K562 (cell line): ENCODE data around the gene CACNB2. TPM values are rescaled to one million over a fixed set of nuclear protein-coding genes. Genes with fewer than 3 reads are reported as not detected.

Experiments
- ATAC-seq: fragments of 200-7000 bp; cut with Tn5 transposase; 3 replicates; pipeline ENCODE4 v1.9.1; 2020; ENCODE audit warnings: moderate library complexity
- BruUV-seq: library from RNA; stranded (reverse); fragments of 400-500 nt; replicated peaks from 2 replicates; lab custom pipeline; 2021; lab: Mats Ljungman, UMichigan
- CTCF ChIA-PET: fragments of 300-600 bp; formaldehyde crosslinking; extraction: SDS; loops from one replicate; lab custom pipeline; 2021; ENCODE audit warnings: low intra/inter-chr PET ratio; lab: Yijun Ruan, JAX
- POLR2A ChIA-PET: fragments of 300-600, 350-650 bp; sonication (Branson Sonifier 250); formaldehyde crosslinking; extraction: SDS; loops from one replicate; lab custom pipeline; 2021; ENCODE audit warnings: antibody characterized with exemption, inconsistent platforms; lab: Yijun Ruan, JAX
- DNase-seq, 4 experiments: peaks; one replicate each; pipeline versions ENCODE4 v3.0.0 to v3.0.0-alpha.2; 2011 to 2018; ENCODE audit warnings: low spot score in 3 of 4, mixed read lengths in 3 of 4; ENCODE audit errors: extremely low read depth in 1 of 4
- FAIRE-seq: peaks from 2 replicates; lab custom pipeline; 2011; peaks lifted over from hg19 to GRCh38; lab: Jason Lieb, UNC
- H2AFZ ChIP-seq: 2 replicates; pipeline ENCODE4 v1.6.0; 2011; ENCODE audit warnings: low read depth, low read length, control low read depth, inconsistent platforms
- H3K27ac ChIP-seq: fragments of 200-600 bp; 3 replicates; pipeline ENCODE4 v1.8.0; 2011; ENCODE audit warnings: low read depth, mild to moderate bottlenecking, control low read depth, inconsistent platforms, low read length, moderate library complexity, mixed read lengths; ENCODE audit errors: extremely low read depth
- H3K27me3 ChIP-seq, 2 experiments: fragments of 300-600 bp in 1 of 2; 2 replicates in 1 of 2; 3 replicates in 1 of 2; pipeline versions ENCODE4 v1.6.0 to v1.8.0; 2011; ENCODE audit warnings: inconsistent platforms in 2 of 2, low read length in 2 of 2, mild to moderate bottlenecking in 1 of 2, mixed read lengths in 1 of 2, moderate library complexity in 1 of 2; ENCODE audit not compliant: control insufficient read depth in 2 of 2, insufficient read depth in 2 of 2
- H3K36me3 ChIP-seq: fragments of 300-600 bp; 3 replicates; pipeline ENCODE4 v1.8.0; 2011; ENCODE audit warnings: mild to moderate bottlenecking, low read length, inconsistent platforms; ENCODE audit not compliant: control insufficient read depth, insufficient read depth
- H3K4me1 ChIP-seq, 2 experiments: fragments of 200-600 bp in 1 of 2; replicated peaks in 1 of 2; 2 replicates in 1 of 2; 3 replicates in 1 of 2; pipeline versions ENCODE4 v1.5.1 to v1.8.0; 2011; ENCODE audit warnings: inconsistent platforms in 2 of 2, low read length in 2 of 2, mild to moderate bottlenecking in 1 of 2, mixed read lengths in 1 of 2, moderate library complexity in 1 of 2; ENCODE audit not compliant: control insufficient read depth in 2 of 2, insufficient read depth in 2 of 2
- H3K4me2 ChIP-seq: 2 replicates; pipeline ENCODE4 v1.6.1; 2011; ENCODE audit warnings: low read length, control low read depth, inconsistent platforms, mixed read lengths; ENCODE audit not compliant: insufficient read depth
- H3K4me3 ChIP-seq: fragments of 200-600 bp; sonication (generic), shearing (Covaris generic); 2 replicates; pipeline ENCODE4 v1.5.1; 2016; ENCODE audit warnings: control low read depth, inconsistent platforms
- H3K79me2 ChIP-seq: fragments of 200-600 bp; 3 replicates; pipeline ENCODE4 v1.8.0; 2011; ENCODE audit warnings: low read length, inconsistent platforms; ENCODE audit not compliant: control insufficient read depth, insufficient read depth
- H3K9ac ChIP-seq, 2 experiments: 2 replicates each; pipeline versions ENCODE4 v1.6.0 to v1.6.1; 2011; ENCODE audit warnings: low read depth in 2 of 2, low read length in 2 of 2, control low read depth in 1 of 2, inconsistent platforms in 1 of 2, mild to moderate bottlenecking in 1 of 2, mixed read lengths in 1 of 2; ENCODE audit not compliant: insufficient read depth in 1 of 2
- H3K9me1 ChIP-seq: one replicate; pipeline ENCODE4 v1.6.0; 2011; ENCODE audit warnings: inconsistent platforms, mild to moderate bottlenecking, low read length, moderate library complexity; ENCODE audit not compliant: control insufficient read depth, insufficient read depth
- H3K9me3 ChIP-seq: replicated peaks from 2 replicates; pipeline ENCODE4 v1.5.1; 2011; ENCODE audit warnings: low read depth, low read length, inconsistent platforms; ENCODE audit not compliant: control insufficient read depth, insufficient read depth
- H4K20me1 ChIP-seq: replicated peaks from 2 replicates; pipeline ENCODE4 v1.6.1; 2011; ENCODE audit warnings: low read length, inconsistent platforms, mixed read lengths; ENCODE audit not compliant: control insufficient read depth, insufficient read depth
- FIP1L1 ChIP-seq: fragments of 200-400 bp; formaldehyde crosslinking; IDR thresholded peaks from 2 replicates; pipeline ENCODE4 v1.6.1; 2018; ENCODE audit warnings: mild to moderate bottlenecking, low read depth, low read length; ENCODE audit not compliant: poor library complexity, severe bottlenecking
- HDGF ChIP-seq: fragments of 450-650 bp; IDR thresholded peaks from 2 replicates; pipeline ENCODE4 v1.6.1; 2016
- HNRNPUL1 ChIP-seq: fragments of 200-400 bp; formaldehyde crosslinking; IDR thresholded peaks from 2 replicates; pipeline ENCODE4 v1.6.1; 2017; ENCODE audit warnings: low read length
- MYC ChIP-seq, 2 experiments: fragments of 250-450 bp in 1 of 2; sonication (Bioruptor Pico) in 1 of 2; IDR thresholded peaks; 2 replicates each; pipeline versions ENCODE4 v1.5.1 to v1.6.1; 2012 to 2021; ENCODE audit warnings: low read depth in 2 of 2, borderline replicate concordance in 1 of 2, improper control_type of control experiment in 1 of 2, low read length in 1 of 2, mild to moderate bottlenecking in 1 of 2, moderate library complexity in 1 of 2
- PREB ChIP-seq: sonication (generic); formaldehyde crosslinking; IDR thresholded peaks from 2 replicates; pipeline ENCODE4 v1.8.1; 2023; ENCODE audit warnings: mild to moderate bottlenecking, missing genetic modification reagents
- RUNX1 ChIP-seq: sonication (generic); IDR thresholded peaks from 2 replicates; pipeline ENCODE4 v1.6.1; 2016; ENCODE audit warnings: antibody characterized with exemption, low read depth
- ZBTB17 ChIP-seq: fragments of 450-650 bp; formaldehyde crosslinking; IDR thresholded peaks from 2 replicates; pipeline ENCODE4 v1.4.0; 2020; ENCODE audit warnings: mild to moderate bottlenecking
- ZNF395 ChIP-seq: fragments of 200-800 bp; sonication (Bioruptor generic); IDR thresholded peaks from 2 replicates; pipeline ENCODE4 v1.6.1; 2017; ENCODE audit warnings: missing genetic modification characterization, missing compliant biosample characterization
- ZNF668 ChIP-seq: fragments of 250-450 bp; sonication (Bioruptor Pico); IDR thresholded peaks from 2 replicates; pipeline ENCODE4 v1.8.0; 2022; ENCODE audit warnings: mild to moderate bottlenecking, inconsistent platforms
- WGBS: fragments of 100-300 bp; shearing (Covaris generic); methylation state at CpG from one replicate; pipeline ENCODE4 v1.1.6; 2016; ENCODE audit warnings: low coverage, mixed read lengths; ENCODE audit not compliant: insufficient coverage; ENCODE audit errors: missing lambda C conversion rate; 5-methylcytosine and 5-hydroxymethylcytosine counted together
- in situ Hi-C: fragments of 300-500 bp; cut with MboI; formaldehyde crosslinking; loops from 4 replicates; pipeline ENCODE4 v1.15.0; 2018; ENCODE audit warnings: inconsistent platforms, mixed read lengths
- intact Hi-C: fragments of 100-400 bp; cut with micrococcal nuclease; formaldehyde crosslinking; loops from 2 replicates; pipeline ENCODE4 v1.14.2; 2022
- polyA plus RNA-seq, 8 experiments: library from polyadenylated mRNA; depleted of rRNA in 4 of 8; stranded (reverse) in 5 of 8; unstranded in 3 of 8; fragments of >200 nt; fragmentation: Nextera tagmentation in 2 of 8; fragmentation: Illumina TruSeq in 1 of 8; extraction: Ambion mirVana in 2 of 8; extraction: Trizol in 1 of 8; gene quantifications; 2 replicates each; pipeline versions ENCODE4 v1.2.1 to v1.2.3, GENCODE V29; 2011 to 2014; ENCODE audit warnings: inconsistent platforms in 1 of 8, missing spikeins in 1 of 8
- total RNA-seq, 7 experiments: library from RNA; depleted of rRNA in 6 of 7; stranded (reverse); fragments of >200 nt in 6 of 7; fragmentation: Illumina TruSeq in 2 of 7; extraction: Trizol in 2 of 7; gene quantifications; 2 replicates each; pipeline versions ENCODE4 v1.2.1 to v1.2.3, GENCODE V29; 2011 to 2021; ENCODE audit warnings: low replicate concordance in 1 of 7
- TF ChIP-seq, protein P1 (sequence below): sonication (generic); formaldehyde crosslinking; IDR thresholded peaks from 2 replicates; pipeline ENCODE4 v1.8.1; 2023; ENCODE audit warnings: mild to moderate bottlenecking, missing genetic modification reagents

Gene CACNB2
- total and polyA plus RNA-seq, 9 of the 15 experiments (the other 6 are each of a cell fraction or from before 2014, with no cell fraction given) = 1.8 to 2.2 TPM; not detected in 7

DNA sequence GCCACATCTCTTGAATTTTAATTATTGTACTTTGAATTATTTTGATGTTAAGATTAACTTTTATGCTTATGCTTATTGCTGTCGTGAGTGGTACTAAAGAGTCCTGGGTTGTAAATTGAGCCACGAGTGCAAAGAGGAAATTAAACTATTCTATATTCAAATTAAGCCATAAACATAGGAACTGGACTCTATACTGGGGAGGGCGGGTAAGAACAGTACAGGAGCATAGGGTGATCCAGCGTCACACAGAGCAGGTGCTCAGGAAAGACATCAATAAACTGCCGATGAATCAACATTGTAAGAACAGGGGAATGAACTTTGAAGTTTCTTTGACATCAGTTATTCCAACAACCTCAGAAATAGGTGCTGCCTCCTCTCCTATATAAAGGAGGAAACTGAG, 219.6 kb downstream of the CACNB2 start:
- H3K9ac ChIP-seq = no peak overlapping the region
- no peak for FAIRE-seq
- H3K9me3 ChIP-seq = no peaks in the 10 kb centered on the region
- no peaks in the 10 kb centered on the region for H3K9me1 ChIP-seq
- ATAC-seq = no peak
- no peak overlapping the region for H3K27ac ChIP-seq
- H3K27me3 ChIP-seq = peaks cover 0 to 2% of the 10 kb centered on the region in 2 experiments; a peak in 1 of 5 replicates
- no peak overlapping the region for H3K4me3 ChIP-seq
- H3K4me1 ChIP-seq = no peaks in the 10 kb centered on the region
- CTCF ChIA-PET = no interaction called here
- DNase-seq = no peak
- H2AFZ ChIP-seq = no peak overlapping the region
- in situ Hi-C loops = no loop called here
- no peak overlapping the region for H3K4me2 ChIP-seq
- intact Hi-C loops = no loop called here
- no peaks in the 10 kb centered on the region for H4K20me1 ChIP-seq
- no peaks in the 10 kb centered on the region for H3K79me2 ChIP-seq
- no peak for TF ChIP-seq HNRNPUL1
- TF ChIP-seq RUNX1 = no peak
- POLR2A ChIA-PET = no interaction called here
- 0% methylated on average over 5 of the region's 5 CpGs for WGBS
- BruUV-seq = no TSS peak
- no peaks in the 10 kb centered on the region for H3K36me3 ChIP-seq

- Histone ChIP-seq H3K4me1 (no peaks in the 10 kb centered on the region), H2AFZ (no peak overlapping the region), H3K9me3 (no peaks in the 10 kb centered on the region), H3K36me3 (no peaks in the 10 kb centered on the region), H3K27me3 (peaks cover 0 to 1% of the 10 kb centered on the region in 2 experiments; a peak in 1 of 5 replicates), H3K27ac (no peak overlapping the region), H3K9me1 (no peaks in the 10 kb centered on the region), H4K20me1 (no peaks in the 10 kb centered on the region), H3K4me2 (no peak overlapping the region), H3K79me2 (no peaks in the 10 kb centered on the region), H3K4me3 (no peak overlapping the region), H3K9ac (no peak overlapping the region)
- DNase-seq (no peak), FAIRE-seq (no peak), ATAC-seq (no peak)
- ChIA-PET CTCF (no interaction called here), POLR2A (no interaction called here)
- BruUV-seq = no TSS peak
- in situ Hi-C loops = no loop called here
- WGBS = 18% methylated on average over 1 of the region's 1 CpG
- intact Hi-C loops = no loop called here
- no peak for TF ChIP-seq FIP1L1
- no peak for TF ChIP-seq ZNF395 (CRISPR knock-in tag)
- no peak for TF ChIP-seq ZNF668 (CRISPR knock-in tag)
- TF ChIP-seq, protein P1, sequence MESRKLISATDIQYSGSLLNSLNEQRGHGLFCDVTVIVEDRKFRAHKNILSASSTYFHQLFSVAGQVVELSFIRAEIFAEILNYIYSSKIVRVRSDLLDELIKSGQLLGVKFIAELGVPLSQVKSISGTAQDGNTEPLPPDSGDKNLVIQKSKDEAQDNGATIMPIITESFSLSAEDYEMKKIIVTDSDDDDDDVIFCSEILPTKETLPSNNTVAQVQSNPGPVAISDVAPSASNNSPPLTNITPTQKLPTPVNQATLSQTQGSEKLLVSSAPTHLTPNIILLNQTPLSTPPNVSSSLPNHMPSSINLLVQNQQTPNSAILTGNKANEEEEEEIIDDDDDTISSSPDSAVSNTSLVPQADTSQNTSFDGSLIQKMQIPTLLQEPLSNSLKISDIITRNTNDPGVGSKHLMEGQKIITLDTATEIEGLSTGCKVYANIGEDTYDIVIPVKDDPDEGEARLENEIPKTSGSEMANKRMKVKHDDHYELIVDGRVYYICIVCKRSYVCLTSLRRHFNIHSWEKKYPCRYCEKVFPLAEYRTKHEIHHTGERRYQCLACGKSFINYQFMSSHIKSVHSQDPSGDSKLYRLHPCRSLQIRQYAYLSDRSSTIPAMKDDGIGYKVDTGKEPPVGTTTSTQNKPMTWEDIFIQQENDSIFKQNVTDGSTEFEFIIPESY (CRISPR knock-in tag) = no peak
- TF ChIP-seq ZBTB17 (CRISPR knock-in tag) = no peak
- no peak for TF ChIP-seq MYC (IDR thresholded peaks at IDR 0.05; ENCODE audit: low read depth, low read length)
- no peak for TF ChIP-seq MYC (CRISPR knock-in tag; IDR thresholded peaks at IDR 0.05; ENCODE audit: borderline replicate concordance, low read depth)
- TF ChIP-seq HDGF = no peak
- no peak for TF ChIP-seq PREB
Measured at GRCh38 chr10:18362892-18363291, 222.7 kb downstream of the CACNB2 start.
